D341Med (cell line): ENCODE data around the gene SLC1A2.
"Not testable (repeated sequence)": the region's sequence is repeated elsewhere in the genome, so short reads cannot be mapped to it uniquely, and the experiment has no call there.

Experiments used
- DNase-seq: peaks from one replicate; pipeline ENCODE4 v3.0.0; 2012; ENCODE audit warnings: low spot score

The SLC1A2 gene

GRCh38 chr11:35241531-35241930, 177.8 kb downstream of the SLC1A2 start:
- no peak for DNase-seq

- DNase-seq, result no peak
These were observed 178.3 kb downstream of the SLC1A2 start for GRCh38 chr11:35241083-35241482.

DNA sequence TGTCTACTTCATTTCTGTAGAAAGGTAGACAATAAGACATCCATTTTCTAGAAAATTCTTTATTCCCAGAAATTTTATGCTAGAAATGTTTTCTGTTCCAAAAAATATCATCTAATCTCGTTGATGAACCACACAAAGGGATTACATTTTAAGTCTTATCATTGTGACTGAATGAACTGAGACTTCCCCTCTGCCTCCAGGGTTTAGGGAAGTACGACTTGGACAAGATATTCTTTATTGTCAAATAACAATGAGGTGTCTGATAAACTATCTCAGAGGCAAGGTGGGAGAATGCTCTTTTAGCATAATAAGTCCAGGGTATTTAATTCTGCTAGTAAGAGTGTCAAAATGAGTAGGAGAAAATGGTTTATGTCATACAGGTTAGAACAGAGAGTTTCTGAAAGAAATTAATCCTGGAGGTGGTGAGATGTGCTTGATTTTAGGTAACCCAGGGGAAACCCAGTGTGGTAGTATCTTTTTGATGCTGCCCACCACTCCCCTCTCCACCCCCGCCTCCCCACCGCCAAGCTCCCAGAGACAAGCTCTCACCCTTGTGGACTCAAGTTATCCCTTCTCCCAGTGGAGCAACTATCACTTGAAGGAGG, 179.8 kb downstream of the SLC1A2 start:
- DNase-seq, result no peak

DNA sequence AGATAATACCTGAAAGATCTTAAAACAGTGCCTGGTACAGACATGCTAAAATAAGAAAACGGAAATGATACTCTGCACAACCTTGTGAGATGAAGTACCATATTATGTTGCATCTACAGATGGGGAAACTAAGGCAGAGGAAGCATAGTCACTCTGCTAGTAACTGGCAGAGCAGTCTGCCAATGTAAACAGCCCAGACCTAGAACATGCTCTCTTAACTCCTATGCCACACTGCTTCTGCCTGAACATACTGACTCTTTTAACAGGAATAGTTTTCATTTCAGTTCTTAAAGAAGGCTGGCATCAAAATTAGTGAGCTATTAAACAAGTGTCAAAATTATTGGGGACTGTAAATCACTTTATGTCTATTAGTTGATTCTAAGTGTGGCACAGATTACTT, 180.5 kb downstream of the SLC1A2 start:
- DNase-seq, result no peak

DNA sequence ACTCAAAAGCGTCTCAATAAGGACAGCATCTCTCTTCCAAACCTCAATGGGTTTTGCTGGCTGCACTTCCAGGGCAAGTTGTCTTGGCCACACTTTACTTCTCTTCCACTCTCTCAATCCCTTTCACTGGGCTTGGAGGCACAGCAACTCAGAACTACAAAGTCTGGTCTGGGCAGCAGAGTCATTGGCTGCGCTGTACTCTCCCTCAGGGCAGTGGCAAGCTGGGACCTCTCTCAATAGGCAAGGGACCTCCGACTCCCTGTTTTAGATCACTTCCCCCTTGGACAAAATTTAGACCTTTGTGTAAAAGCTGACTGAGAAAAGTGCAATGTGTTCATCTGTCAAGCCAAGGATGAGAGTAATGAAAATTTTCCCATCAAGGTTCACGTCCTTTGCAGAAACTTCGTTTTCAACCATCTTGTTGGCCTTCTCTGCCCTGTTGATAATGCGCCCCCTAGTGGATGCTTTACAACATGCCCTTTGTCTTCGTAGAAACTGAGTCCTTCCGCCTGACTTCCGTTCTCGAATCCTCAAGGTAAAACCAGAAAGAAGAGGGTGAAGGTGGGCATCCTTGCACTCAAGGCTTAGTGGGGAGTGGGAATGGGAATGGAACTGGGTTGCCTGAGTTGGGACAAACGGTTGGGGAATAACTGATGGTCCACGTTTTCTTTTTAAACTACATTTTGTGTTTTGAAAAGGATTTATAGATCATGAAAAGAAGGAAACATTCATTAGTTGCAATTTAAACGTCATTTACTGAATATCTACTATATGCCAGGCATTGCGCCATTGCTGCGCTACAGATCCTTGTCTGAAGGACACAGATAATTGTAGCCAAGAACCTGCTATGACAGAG, 181.3 kb downstream of the SLC1A2 start:
- DNase-seq, result peak; percentile 59

DNA sequence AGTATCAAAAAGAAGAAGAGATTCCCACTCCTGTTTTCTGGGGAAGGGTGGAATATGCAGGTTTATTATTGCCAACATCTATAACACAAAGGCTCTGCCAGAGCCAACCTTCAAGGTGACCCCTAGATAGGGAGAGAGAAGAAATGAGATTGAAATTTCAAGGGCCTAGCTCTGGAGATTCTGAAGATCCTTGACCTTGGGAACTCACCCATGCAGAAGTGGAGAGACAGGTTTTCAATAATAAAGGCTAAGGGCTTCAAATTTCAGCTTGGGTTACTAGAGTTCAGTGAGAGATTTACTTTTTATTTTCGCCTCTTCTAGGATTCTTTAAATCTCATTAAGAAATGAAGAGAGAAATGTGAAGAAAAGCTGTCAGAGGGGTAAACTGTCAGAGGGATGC, 182.0 kb downstream of the SLC1A2 start:
- DNase-seq, result no peak

- DNase-seq, result no peak
These were observed 182.7 kb downstream of the SLC1A2 start for GRCh38 chr11:35236667-35237003.

DNA sequence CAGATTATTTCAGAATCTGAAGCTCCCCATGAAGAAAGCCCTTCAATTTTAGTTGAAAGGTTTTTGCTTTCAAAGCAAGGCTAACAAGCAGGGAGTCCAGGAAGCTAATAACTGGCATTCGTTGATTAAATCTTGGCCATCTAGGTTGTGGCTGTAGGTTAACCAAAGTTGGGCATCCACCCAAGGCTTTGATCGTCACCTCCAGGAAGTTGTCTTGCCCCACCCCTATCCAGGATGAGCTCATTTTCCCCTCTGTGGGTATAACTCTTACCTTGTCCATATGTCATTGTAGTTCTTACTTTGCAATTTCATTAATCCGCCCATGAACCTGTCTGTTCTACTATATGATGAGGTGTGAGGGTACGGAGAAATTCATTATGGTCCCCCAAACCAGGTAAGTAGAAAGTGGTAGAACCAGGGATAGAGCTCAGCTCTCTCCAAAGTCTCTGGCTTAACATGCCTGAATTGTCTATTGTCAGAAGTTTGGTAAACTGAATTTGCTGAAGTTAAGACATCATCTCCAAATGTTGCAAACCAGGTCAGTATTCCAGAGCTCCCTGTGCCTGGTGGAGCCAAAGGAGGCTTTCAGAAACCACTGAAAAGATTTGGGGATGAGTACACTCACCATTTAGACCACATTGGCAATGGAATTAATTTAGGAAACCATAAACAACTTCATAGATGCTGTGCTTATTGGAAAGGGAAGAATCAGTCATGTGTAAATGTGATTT, 183.3 kb downstream of the SLC1A2 start:
- no peak for DNase-seq

DNA sequence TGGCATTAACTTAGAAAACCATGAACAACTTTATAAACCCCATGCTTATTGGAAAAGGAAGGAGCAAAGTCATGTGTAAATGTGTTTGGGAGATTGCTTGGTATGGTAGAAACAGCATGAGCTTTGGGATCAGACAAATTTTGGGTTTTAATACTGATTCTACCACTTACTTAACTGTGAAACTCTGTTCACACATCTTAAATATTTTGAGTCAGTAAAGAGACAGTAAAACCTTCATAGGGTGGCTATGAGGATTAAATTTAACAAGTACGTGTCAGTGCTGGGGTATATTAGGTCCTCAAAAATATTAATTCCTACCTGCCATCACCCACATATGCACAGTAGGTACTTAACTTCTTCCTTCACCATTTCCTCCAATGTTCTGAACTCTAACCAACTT, 183.9 kb downstream of the SLC1A2 start:
- DNase-seq, result no peak

- DNase-seq, result no peak
These were observed 184.2 kb downstream of the SLC1A2 start for GRCh38 chr11:35235157-35235468.

GRCh38 chr11:35234460-35235156, 184.8 kb downstream of the SLC1A2 start:
- no peak for DNase-seq

DNA sequence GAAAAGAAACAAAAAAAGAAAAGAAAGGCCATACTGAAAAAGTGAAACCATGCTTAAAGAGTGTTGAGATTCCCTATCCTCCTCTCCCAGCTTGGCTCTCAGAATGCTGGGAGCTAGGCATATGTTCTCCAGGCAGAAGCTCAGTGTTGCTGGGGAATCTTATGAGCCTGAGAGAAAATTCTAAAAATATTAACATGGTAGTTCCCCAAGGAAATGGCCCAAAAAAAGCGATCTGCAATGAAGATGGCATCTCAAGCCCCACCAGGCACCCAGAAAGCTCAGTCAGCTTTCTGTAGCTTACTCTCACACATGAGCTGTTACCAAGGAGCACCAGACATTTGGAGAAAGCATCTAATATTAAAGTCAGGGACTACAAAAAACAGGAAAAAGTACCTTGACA, 185.8 kb downstream of the SLC1A2 start:
- DNase-seq, result no peak

GRCh38 chr11:35232891-35233330, 186.4 kb downstream of the SLC1A2 start:
- no peak for DNase-seq

- no peak for DNase-seq
These were observed 188.1 kb downstream of the SLC1A2 start for GRCh38 chr11:35231076-35231860.

- DNase-seq, result no peak
These were observed 189.0 kb downstream of the SLC1A2 start for GRCh38 chr11:35230388-35230787.

GRCh38 chr11:35228328-35228725, 191.0 kb downstream of the SLC1A2 start:
- DNase-seq, result no peak

DNA sequence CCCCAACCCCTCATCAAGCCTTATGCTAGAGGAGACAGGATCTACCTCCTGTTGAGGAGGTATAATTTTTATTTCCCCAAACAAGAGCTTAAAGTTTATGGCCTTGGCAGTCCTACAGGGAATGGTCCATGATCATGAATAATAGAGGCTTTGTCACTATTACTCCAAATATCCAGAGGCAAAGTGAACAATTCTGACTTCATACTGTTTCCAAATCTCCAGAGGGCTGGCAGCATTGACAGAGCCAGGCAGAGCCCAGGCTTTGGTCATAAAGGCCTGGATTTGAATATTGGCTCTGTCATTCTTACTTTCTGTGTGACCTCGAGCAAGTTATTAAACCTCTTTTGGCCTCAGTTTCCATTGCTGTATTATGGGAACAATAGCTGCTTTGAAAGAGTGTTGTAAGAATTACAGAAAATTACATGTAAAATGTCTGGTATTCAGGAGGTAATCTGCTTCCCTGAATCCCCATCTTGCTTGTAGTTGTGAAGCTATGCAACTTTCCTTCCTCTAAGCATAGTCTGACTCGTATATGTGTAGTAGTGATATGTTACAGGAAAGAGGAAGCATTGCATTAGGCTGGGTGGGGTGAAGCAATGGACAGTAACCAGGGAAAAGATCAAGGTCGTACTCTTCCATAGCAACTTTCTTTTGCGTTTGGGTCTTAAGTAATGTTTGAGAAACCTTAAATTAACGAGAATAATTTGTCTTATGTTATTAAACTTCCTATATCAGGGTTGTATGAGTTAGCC, 191.6 kb downstream of the SLC1A2 start:
- DNase-seq, result no peak

DNA sequence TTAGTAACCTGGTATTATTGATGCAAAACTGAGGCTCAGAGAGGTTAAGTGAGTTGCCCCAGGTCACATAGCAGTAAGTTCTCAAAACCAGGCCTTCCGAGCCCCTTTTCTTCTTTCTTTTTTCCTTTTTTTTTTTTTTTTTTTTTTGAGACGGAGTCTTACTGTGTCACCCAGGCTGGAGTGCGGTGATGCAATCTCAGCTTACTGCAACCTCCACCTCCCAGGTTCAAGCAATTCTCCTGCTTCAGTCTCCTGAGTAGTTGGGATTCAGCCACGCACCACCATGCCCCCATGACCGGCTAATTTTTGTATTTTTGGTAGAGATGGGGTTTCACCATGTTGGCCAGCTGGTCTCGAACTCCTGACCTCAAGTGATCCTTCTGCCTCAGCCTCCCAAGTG, 192.6 kb downstream of the SLC1A2 start:
- DNase-seq, result not testable (repeated sequence)

DNA sequence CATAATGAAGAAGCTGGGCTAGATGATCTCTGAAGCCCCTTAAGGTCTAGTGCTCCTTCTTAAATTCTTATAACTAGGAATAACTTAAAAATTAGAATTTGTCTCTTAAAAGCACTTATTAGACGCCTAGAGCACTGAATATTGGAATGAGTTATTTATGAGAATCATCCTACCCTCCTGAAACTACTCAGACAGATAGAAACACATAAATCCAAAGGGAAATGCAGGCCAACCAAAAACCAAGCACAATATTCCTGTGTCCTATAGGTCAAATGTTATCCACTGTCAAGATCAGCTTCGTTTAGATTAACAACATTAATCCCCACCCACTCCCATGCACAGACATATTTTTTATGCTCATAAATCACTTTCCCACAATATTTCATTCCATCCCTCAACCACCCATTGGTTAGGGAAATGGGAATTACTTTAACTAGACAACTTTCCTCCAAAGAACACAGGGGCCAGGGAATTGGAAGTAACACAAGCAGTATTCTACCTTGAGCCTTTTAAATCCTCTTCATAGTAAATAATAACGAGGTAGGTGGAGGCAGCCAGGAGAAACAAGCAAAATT, 193.3 kb downstream of the SLC1A2 start:
- no peak for DNase-seq

GRCh38 chr11:35223991-35224390, 195.4 kb downstream of the SLC1A2 start:
- DNase-seq, result no peak

DNA sequence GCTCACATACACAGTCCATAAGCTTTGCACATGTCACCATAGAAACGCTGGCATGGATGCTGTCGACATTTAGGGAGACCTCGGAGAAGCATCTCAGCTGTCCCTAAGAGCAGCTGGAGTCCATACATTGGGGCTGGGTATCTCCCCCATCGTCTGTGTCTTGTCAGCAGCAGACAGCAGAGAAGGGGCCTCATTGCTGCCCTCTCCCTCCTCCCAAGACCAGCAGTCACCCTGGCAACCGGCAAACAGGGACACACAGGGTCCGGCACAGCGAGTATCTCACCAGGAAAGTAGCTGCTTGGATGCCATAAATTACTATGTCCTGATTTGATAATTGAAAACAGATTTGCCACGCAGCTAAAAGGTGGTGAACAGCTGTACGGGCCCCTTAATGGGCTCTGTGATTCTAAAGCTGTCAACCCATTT, 196.0 kb downstream of the SLC1A2 start:
- DNase-seq, result peak; percentile 21
